HG02623 (cell line): ENCODE data around the gene RMI2.

Experiments used
- ATAC-seq: cut with Tn5 transposase; IDR thresholded peaks from one replicate; pipeline ENCODE4 v1.9.1; 2021; ENCODE audit warnings: moderate library complexity; ENCODE audit not compliant: unreplicated experiment

RMI2 gene

GRCh38 chr16:11380836-11381235 is 35.6 kb downstream of the RMI2 start:
- no peak for ATAC-seq

- ATAC-seq, result no peak
Observed at GRCh38 chr16:11383481-11384183, 38.4 kb downstream of the RMI2 start.

- ATAC-seq, result no peak
Observed at GRCh38 chr16:11384184-11384955, 39.1 kb downstream of the RMI2 start.

- ATAC-seq, result no peak
Observed at GRCh38 chr16:11384956-11385586, 39.8 kb downstream of the RMI2 start.

- no peak for ATAC-seq
Observed at GRCh38 chr16:11386054-11386680, 40.9 kb downstream of the RMI2 start.

- ATAC-seq, result no peak
Observed at GRCh38 chr16:11386791-11387546, 41.7 kb downstream of the RMI2 start.

GRCh38 chr16:11389083-11389482 is 43.8 kb downstream of the RMI2 start:
- ATAC-seq, result no peak

- ATAC-seq, result no peak
Observed at GRCh38 chr16:11389631-11390565, 44.6 kb downstream of the RMI2 start.

GRCh38 chr16:11390573-11391495 is 45.6 kb downstream of the RMI2 start:
- no peak for ATAC-seq

- ATAC-seq, result no peak
Observed at GRCh38 chr16:11391576-11391975, 46.3 kb downstream of the RMI2 start.

GRCh38 chr16:11392041-11392581 is 46.9 kb downstream of the RMI2 start:
- no peak for ATAC-seq

- no peak for ATAC-seq
Observed at GRCh38 chr16:11393366-11393765, 48.1 kb downstream of the RMI2 start.

GRCh38 chr16:11393861-11394592 is 48.8 kb downstream of the RMI2 start:
- ATAC-seq, result no peak

- no peak for ATAC-seq
Observed at GRCh38 chr16:11394593-11394960, 49.3 kb downstream of the RMI2 start.

GRCh38 chr16:11395008-11395948 is 50.0 kb downstream of the RMI2 start:
- no peak for ATAC-seq

- no peak for ATAC-seq
Observed at GRCh38 chr16:11395949-11396240, 50.6 kb downstream of the RMI2 start.
